Sigmoid colon (tissue), 4 donors: Measurements from ENCODE around the gene CYP27B1.

ENCODE experiments used
- EP300 ChIP-seq, 4 donors: sonication (generic); formaldehyde crosslinking; IDR thresholded peaks; one replicate each; pipeline ENCODE4 v1.6.1; 2017; ENCODE audit warnings: antibody characterized with exemption in 4 of 4
- POLR2A ChIP-seq, 2 donors: fragments of 450-650 bp; IDR thresholded peaks; one replicate each; pipeline ENCODE4 v1.6.1; 2016; ENCODE audit warnings: antibody characterized with exemption in 2 of 2, mild to moderate bottlenecking in 2 of 2, moderate library complexity in 2 of 2
- TF ChIP-seq, protein P1 (sequence below), 4 experiments: fragments of 450-650 bp in 3 of 4; fragments of 200-600 bp in 1 of 4; IDR thresholded peaks; one replicate each; pipeline ENCODE4 v1.5.1; 2016 to 2019; ENCODE audit warnings: antibody characterized with exemption in 4 of 4, mild to moderate bottlenecking in 3 of 4, moderate library complexity in 2 of 4

DNA sequence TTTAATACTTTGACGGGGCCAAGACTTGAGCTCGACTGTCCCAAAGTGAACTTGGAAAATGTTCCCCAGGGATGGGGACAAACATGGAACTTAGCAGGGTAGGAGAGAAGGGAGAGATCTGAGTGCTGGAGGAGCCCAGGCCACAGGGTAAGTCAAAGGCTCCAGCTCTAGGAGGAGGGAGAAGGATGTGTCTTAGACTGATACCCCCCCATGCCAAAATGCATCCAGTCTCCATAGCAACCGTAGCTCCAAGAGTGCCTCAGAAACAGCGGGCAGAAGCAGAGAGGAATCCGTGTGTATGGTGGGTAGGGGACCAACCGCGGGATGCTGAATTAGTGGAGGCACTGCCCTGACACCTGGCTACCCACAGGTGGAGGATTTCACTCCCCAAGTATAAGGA is 27.5 kb downstream of the CYP27B1 start:
- TF ChIP-seq, protein P1, sequence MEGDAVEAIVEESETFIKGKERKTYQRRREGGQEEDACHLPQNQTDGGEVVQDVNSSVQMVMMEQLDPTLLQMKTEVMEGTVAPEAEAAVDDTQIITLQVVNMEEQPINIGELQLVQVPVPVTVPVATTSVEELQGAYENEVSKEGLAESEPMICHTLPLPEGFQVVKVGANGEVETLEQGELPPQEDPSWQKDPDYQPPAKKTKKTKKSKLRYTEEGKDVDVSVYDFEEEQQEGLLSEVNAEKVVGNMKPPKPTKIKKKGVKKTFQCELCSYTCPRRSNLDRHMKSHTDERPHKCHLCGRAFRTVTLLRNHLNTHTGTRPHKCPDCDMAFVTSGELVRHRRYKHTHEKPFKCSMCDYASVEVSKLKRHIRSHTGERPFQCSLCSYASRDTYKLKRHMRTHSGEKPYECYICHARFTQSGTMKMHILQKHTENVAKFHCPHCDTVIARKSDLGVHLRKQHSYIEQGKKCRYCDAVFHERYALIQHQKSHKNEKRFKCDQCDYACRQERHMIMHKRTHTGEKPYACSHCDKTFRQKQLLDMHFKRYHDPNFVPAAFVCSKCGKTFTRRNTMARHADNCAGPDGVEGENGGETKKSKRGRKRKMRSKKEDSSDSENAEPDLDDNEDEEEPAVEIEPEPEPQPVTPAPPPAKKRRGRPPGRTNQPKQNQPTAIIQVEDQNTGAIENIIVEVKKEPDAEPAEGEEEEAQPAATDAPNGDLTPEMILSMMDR (IDR thresholded peaks at IDR 0.05): no peak
- no peak for TF ChIP-seq EP300 (IDR thresholded peaks at IDR 0.05)
- TF ChIP-seq POLR2A (IDR thresholded peaks at IDR 0.05): no peak
